Panc1 (cell line): ENCODE data around the gene MAP2.

Source experiments
- CTCF ChIP-seq: fragments of 450-650 bp; IDR thresholded peaks from 2 replicates; pipeline ENCODE4 v1.5.1; 2017; ENCODE audit warnings: mild to moderate bottlenecking
- POLR2AphosphoS5 ChIP-seq: IDR thresholded peaks from 2 replicates; pipeline ENCODE4 v1.6.1; 2012; ENCODE audit warnings: mild to moderate bottlenecking, low read depth, low read length, moderate library complexity
- REST ChIP-seq, 2 experiments: IDR thresholded peaks; 2 replicates each; pipeline ENCODE4 v1.6.1; 2011 to 2012; ENCODE audit warnings: low read depth in 2 of 2, control low read depth in 1 of 2, low read length in 1 of 2, mild to moderate bottlenecking in 1 of 2, moderate library complexity in 1 of 2; ENCODE audit not compliant: insufficient read depth in 1 of 2

- TF ChIP-seq POLR2AphosphoS5 (no peak), CTCF (no peak), REST (IDR thresholded peaks at IDR 0.05; ENCODE audit: insufficient read depth in 1 of 2, low read depth in 2 of 2, low read length in 1 of 2) (no peak)
Observed at GRCh38 chr2:209533391-209533790, 109.5 kb downstream of the MAP2 start.
